ENCODE measurements around the gene KPNA6. TPM values are rescaled to one million over a fixed set of nuclear protein-coding genes. Genes with fewer than 3 reads are reported as not detected.

KPNA6 gene
- total and polyA plus RNA-seq, 2 of the 13 experiments (the other 11 are each of a cell fraction or from before 2014, with no cell fraction given), result 22.0 to 47.5 TPM

DNA sequence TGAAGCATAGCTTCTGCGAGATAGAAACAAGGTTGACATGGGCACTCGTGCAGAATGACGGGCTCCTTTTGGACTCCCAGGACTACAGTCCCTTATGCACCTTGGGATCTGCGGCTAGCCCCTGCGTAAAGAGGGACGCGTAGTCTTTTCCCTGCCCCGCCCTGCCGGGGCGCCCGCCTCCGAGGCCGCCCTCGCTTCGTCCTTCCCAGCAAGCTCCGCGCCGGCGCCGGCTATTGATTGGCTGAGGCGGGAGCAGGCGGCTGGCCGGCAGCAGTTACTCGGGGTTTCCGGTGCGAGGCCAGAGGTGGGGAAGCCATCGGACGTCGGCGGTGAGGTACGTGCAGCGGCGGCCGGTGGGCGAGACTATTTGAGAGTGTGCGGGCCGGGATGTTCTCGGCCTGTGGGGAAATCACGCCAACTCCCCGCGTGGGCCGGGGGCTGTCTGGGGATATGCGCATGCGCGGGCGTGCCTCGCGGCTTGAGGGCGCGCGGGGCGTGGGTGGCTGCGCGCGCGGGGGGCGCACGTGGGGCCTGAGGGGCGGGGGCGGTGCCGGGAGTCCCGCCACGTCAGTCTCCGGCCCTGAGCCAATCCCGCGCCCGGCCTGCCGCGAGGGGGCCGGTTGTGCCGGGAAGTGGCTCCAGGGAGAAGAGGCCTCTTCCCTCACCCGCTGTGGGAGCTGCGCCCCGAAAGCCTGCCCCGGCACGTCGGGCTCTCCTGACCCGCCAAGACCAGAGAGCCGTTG, 71.8 kb downstream of the KPNA6 start, which contains the start of gene TXLNA (continued):
- TF ChIP-seq ZBTB40 (IDR thresholded peaks at IDR 0.05) (no peak), ZBTB40 (CRISPR knock-in tag; IDR thresholded peaks at IDR 0.05) (0 out of 2 replicates have a peak, but pooled peaks have one; percentile 75), ELF4 (CRISPR knock-in tag; IDR thresholded peaks at IDR 0.05; ENCODE audit: borderline replicate concordance) (no peak), ZNF382 (CRISPR knock-in tag; IDR thresholded peaks at IDR 0.05; ENCODE audit: borderline replicate concordance) (no peak), NR1H2 (CRISPR knock-in tag; IDR thresholded peaks at IDR 0.05; ENCODE audit: borderline replicate concordance, low read depth) (no peak), ATF7-NPFF (CRISPR knock-in tag; IDR thresholded peaks at IDR 0.05; ENCODE audit: low read depth) (peak; percentile 90), RNF219 (CRISPR knock-in tag; IDR thresholded peaks at IDR 0.05) (no peak), ZNF678 (CRISPR knock-in tag; IDR thresholded peaks at IDR 0.05) (no peak; the same call in 1 of the 2 replicates), CC2D1A (CRISPR knock-in tag; IDR thresholded peaks at IDR 0.05) (no peak), RBFOX2 (IDR thresholded peaks at IDR 0.05; ENCODE audit: low read depth, low read length) (peak; percentile 95)
- TF ChIP-seq, protein P1, sequence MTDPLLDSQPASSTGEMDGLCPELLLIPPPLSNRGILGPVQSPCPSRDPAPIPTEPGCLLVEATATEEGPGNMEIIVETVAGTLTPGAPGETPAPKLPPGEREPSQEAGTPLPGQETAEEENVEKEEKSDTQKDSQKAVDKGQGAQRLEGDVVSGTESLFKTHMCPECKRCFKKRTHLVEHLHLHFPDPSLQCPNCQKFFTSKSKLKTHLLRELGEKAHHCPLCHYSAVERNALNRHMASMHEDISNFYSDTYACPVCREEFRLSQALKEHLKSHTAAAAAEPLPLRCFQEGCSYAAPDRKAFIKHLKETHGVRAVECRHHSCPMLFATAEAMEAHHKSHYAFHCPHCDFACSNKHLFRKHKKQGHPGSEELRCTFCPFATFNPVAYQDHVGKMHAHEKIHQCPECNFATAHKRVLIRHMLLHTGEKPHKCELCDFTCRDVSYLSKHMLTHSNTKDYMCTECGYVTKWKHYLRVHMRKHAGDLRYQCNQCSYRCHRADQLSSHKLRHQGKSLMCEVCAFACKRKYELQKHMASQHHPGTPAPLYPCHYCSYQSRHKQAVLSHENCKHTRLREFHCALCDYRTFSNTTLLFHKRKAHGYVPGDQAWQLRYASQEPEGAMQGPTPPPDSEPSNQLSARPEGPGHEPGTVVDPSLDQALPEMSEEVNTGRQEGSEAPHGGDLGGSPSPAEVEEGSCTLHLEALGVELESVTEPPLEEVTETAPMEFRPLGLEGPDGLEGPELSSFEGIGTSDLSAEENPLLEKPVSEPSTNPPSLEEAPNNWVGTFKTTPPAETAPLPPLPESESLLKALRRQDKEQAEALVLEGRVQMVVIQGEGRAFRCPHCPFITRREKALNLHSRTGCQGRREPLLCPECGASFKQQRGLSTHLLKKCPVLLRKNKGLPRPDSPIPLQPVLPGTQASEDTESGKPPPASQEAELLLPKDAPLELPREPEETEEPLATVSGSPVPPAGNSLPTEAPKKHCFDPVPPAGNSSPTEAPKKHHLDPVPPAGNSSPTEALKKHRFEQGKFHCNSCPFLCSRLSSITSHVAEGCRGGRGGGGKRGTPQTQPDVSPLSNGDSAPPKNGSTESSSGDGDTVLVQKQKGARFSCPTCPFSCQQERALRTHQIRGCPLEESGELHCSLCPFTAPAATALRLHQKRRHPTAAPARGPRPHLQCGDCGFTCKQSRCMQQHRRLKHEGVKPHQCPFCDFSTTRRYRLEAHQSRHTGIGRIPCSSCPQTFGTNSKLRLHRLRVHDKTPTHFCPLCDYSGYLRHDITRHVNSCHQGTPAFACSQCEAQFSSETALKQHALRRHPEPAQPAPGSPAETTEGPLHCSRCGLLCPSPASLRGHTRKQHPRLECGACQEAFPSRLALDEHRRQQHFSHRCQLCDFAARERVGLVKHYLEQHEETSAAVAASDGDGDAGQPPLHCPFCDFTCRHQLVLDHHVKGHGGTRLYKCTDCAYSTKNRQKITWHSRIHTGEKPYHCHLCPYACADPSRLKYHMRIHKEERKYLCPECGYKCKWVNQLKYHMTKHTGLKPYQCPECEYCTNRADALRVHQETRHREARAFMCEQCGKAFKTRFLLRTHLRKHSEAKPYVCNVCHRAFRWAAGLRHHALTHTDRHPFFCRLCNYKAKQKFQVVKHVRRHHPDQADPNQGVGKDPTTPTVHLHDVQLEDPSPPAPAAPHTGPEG (CRISPR knock-in tag; IDR thresholded peaks at IDR 0.05), result peak; percentile 79; the same call in 1 of the 2 replicates
